Measurements from ENCODE around the gene PAK3. TPM values are rescaled to one million over a fixed set of nuclear protein-coding genes. Genes with fewer than 3 reads are reported as not detected.

PAK3 gene
- total RNA-seq, 3 donors from 2014 or later: 1.9 to 21.1 (median 7.5) TPM

DNA sequence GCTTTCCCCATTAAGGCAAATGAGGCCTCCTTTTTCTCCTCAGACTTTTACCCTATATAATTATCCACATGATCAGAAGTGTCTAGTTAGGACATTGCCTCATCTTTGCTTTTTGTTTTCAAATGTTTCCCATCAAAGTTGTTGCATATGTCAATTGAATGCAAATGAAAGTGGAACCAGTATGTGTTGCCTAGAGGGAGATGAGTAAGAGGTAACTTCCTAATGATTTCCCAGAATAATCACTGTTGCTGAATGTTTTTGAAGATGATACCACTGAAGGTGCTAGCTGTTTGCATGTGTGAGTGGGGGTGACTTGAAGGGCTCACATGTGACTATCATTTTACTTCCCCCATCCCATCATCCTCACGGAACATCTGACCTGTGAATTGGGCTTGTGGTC lies 33.9 kb downstream of the PAK3 start:
- H3K27ac ChIP-seq: no peak overlapping the region
- no peaks in the 10 kb centered on the region for H3K9me3 ChIP-seq
- TF ChIP-seq POLR2A (IDR thresholded peaks at IDR 0.05): no peak
- TF ChIP-seq POLR2AphosphoS5 (IDR thresholded peaks at IDR 0.05): no peak
- TF ChIP-seq, protein P1, sequence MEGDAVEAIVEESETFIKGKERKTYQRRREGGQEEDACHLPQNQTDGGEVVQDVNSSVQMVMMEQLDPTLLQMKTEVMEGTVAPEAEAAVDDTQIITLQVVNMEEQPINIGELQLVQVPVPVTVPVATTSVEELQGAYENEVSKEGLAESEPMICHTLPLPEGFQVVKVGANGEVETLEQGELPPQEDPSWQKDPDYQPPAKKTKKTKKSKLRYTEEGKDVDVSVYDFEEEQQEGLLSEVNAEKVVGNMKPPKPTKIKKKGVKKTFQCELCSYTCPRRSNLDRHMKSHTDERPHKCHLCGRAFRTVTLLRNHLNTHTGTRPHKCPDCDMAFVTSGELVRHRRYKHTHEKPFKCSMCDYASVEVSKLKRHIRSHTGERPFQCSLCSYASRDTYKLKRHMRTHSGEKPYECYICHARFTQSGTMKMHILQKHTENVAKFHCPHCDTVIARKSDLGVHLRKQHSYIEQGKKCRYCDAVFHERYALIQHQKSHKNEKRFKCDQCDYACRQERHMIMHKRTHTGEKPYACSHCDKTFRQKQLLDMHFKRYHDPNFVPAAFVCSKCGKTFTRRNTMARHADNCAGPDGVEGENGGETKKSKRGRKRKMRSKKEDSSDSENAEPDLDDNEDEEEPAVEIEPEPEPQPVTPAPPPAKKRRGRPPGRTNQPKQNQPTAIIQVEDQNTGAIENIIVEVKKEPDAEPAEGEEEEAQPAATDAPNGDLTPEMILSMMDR (IDR thresholded peaks at IDR 0.05): no peak
- H3K4me1 ChIP-seq: no peaks in the 10 kb centered on the region
- intact Hi-C loops (cut with DNase I; ENCODE audit: low total_unique reads): no loop called here
- H3K36me3 ChIP-seq: no peaks in the 10 kb centered on the region
- no peak overlapping the region for H3K4me3 ChIP-seq
- peaks cover 0 to 40% of the 10 kb centered on the region in 2 donors for H3K27me3 ChIP-seq
- no peak for DNase-seq (ENCODE audit: low spot score in 2 of 2)

DNA sequence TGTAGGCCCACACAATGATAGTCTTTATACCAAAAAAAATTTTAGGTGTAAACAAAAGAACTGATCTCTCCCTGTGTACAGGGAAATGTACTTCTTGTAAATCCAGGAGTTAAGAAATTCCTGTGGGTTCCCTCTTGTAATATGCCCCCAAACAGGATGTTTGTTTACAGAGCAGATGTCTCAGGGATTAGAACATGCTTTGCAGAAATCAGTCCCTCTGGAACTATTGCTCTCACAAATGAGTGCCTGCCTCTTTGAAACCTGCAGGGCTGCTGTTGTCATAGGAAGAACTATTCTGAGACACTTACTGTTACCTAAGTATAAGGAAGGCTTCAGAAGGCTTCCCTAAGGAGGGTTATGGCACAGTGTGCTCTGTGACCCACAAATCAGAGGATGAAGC lies 35.6 kb downstream of the PAK3 start:
- H3K9me3 ChIP-seq: no peaks in the 10 kb centered on the region
- H3K4me1 ChIP-seq: no peaks in the 10 kb centered on the region
- H3K36me3 ChIP-seq: no peaks in the 10 kb centered on the region
- no peak for DNase-seq (ENCODE audit: low spot score in 2 of 2)
- no peak overlapping the region for H3K27ac ChIP-seq
- H3K27me3 ChIP-seq: peaks cover 0 to 44% of the 10 kb centered on the region in 2 donors
- intact Hi-C loops (cut with DNase I; ENCODE audit: low total_unique reads): no loop called here
- H3K4me3 ChIP-seq: no peak overlapping the region
- TF ChIP-seq POLR2A (IDR thresholded peaks at IDR 0.05): no peak
- no peak for TF ChIP-seq POLR2AphosphoS5 (IDR thresholded peaks at IDR 0.05)
- TF ChIP-seq, protein P1 (IDR thresholded peaks at IDR 0.05): no peak

DNA sequence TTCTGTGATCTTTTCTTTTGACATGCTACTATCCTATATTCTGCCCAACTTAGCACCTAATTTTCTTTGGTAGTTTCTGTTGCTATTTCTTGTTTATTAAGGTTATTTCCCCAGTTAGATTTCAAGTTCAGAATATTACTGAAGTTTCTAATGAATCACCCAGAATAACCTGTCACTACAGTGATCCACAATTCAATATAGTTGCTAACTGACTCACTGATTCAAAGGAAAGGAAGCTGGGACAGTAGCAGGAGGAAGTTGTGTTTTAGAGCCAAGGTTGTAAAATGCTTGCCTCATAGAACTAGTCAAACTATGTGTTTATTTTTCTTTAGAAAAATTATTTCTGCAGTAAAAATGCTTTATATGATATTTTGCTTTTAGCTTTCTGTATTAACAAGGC lies 37.4 kb downstream of the PAK3 start:
- Histone ChIP-seq H3K4me1 (no peaks in the 10 kb centered on the region), H3K9me3 (no peaks in the 10 kb centered on the region), H3K4me3 (no peak overlapping the region), H3K27ac (no peak overlapping the region), H3K27me3 (peaks cover 0 to 49% of the 10 kb centered on the region in 2 donors), H3K36me3 (no peaks in the 10 kb centered on the region)
- no peak for DNase-seq (ENCODE audit: low spot score in 2 of 2)
- TF ChIP-seq, protein P1 (IDR thresholded peaks at IDR 0.05): no peak
- TF ChIP-seq POLR2AphosphoS5 (IDR thresholded peaks at IDR 0.05): no peak
- no peak for TF ChIP-seq POLR2A (IDR thresholded peaks at IDR 0.05)
- intact Hi-C loops (cut with DNase I; ENCODE audit: low total_unique reads): no loop called here

DNA sequence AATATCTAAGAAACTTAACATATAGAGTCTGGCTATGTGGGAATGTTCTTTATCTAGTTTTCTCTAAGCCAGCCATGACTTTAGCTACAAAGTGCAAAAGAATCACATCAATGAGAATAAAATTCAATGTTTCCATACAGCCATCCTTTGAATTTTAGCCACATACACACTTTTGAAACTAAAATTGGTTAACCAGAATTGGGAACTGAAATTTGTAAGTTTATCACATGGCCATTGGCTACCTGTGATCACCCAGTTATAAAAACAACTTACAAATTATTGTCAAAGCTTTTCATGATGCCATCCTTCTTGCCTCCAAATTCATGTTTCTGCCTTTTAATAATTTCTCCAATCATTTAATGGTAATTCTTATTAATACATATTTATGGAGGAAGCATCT lies 49.9 kb downstream of the PAK3 start:
- no peak overlapping the region for H3K27ac ChIP-seq
- TF ChIP-seq POLR2A (IDR thresholded peaks at IDR 0.05): no peak
- TF ChIP-seq, protein P1 (IDR thresholded peaks at IDR 0.05): no peak
- no peak for TF ChIP-seq POLR2AphosphoS5 (IDR thresholded peaks at IDR 0.05)
- no peaks in the 10 kb centered on the region for H3K9me3 ChIP-seq
- no peaks in the 10 kb centered on the region for H3K4me1 ChIP-seq
- H3K27me3 ChIP-seq: peaks cover 0 to 41% of the 10 kb centered on the region in 2 donors
- intact Hi-C loops (cut with DNase I; ENCODE audit: low total_unique reads): no loop called here
- DNase-seq (ENCODE audit: low spot score in 2 of 2): no peak
- H3K36me3 ChIP-seq: no peaks in the 10 kb centered on the region
- no peak overlapping the region for H3K4me3 ChIP-seq

DNA sequence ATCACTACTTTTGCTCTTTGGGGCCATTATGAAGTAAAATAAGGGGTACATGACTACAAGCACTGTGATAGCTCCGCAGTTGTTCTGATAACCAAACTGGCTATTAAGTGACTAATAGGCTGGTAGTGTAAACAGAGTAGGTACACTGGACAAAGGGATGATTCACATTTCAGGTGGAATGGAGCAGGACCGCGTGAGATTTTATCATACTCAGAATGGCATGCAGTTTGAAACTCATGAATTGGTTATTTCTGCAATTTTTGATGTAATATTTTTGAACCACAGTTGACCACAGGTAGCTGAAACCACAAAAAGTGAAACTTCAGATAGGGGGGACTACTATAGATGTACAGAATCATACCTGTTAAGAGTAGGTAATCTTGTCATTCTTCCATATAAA lies 55.8 kb downstream of the PAK3 start:
- intact Hi-C loops (cut with DNase I; ENCODE audit: low total_unique reads): no loop called here
- Histone ChIP-seq H3K27me3 (peaks cover 0 to 41% of the 10 kb centered on the region in 2 donors), H3K36me3 (no peaks in the 10 kb centered on the region), H3K4me3 (no peak overlapping the region), H3K27ac (no peak overlapping the region), H3K4me1 (no peaks in the 10 kb centered on the region), H3K9me3 (no peaks in the 10 kb centered on the region)
- TF ChIP-seq POLR2A (IDR thresholded peaks at IDR 0.05): no peak
- no peak for DNase-seq (ENCODE audit: low spot score in 2 of 2)

DNA sequence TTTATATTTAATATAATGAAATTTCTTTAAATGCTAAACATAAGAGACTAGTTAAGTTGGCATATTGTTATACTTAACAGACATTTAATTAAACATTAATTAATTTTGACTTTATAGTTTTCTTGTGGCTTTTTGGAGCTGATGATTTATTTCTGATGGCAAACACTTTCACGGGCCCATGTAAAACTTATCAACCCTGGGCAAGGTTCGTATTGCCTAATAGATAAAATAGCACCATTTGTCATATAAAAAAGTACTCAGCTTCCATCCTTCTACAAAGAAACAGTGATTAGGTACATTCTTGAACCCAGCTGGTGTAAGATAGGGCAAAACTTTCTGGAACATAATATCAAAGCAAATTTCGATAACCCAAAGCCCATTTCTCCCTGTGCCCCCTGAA lies 63.2 kb downstream of the PAK3 start:
- no peaks in the 10 kb centered on the region for H3K36me3 ChIP-seq
- H3K4me3 ChIP-seq: no peak overlapping the region
- no peak for TF ChIP-seq POLR2A (IDR thresholded peaks at IDR 0.05)
- TF ChIP-seq POLR2AphosphoS5 (IDR thresholded peaks at IDR 0.05): no peak
- TF ChIP-seq, protein P1 (IDR thresholded peaks at IDR 0.05): no peak
- peaks cover 0 to 29% of the 10 kb centered on the region in 2 donors for H3K27me3 ChIP-seq
- H3K27ac ChIP-seq: no peak overlapping the region
- H3K9me3 ChIP-seq: no peaks in the 10 kb centered on the region
- H3K4me1 ChIP-seq: no peaks in the 10 kb centered on the region
- DNase-seq (ENCODE audit: low spot score in 2 of 2): no peak
- intact Hi-C loops (cut with DNase I; ENCODE audit: low total_unique reads): no loop called here
